Esophagus muscularis mucosa (tissue), 4 donors: ENCODE data around the gene PTPRCAP.

Experiments
- EP300 ChIP-seq: sonication (generic); formaldehyde crosslinking; IDR thresholded peaks from one replicate; pipeline ENCODE4 v1.6.1; 2017; ENCODE audit warnings: antibody characterized with exemption
- POLR2A ChIP-seq: fragments of 450-650 bp; IDR thresholded peaks from one replicate; pipeline ENCODE4 v1.6.1; 2017; ENCODE audit warnings: antibody characterized with exemption, moderate library complexity, mild to moderate bottlenecking, low read depth
- TF ChIP-seq, protein P1 (sequence below), 3 experiments: fragments of 200-600 bp in 2 of 3; fragments of 450-650 bp in 1 of 3; sonication (generic) in 2 of 3; IDR thresholded peaks; one replicate each; pipeline ENCODE4 v1.5.1; 2017 to 2019; ENCODE audit warnings: antibody characterized with exemption in 3 of 3, mild to moderate bottlenecking in 2 of 3, moderate library complexity in 1 of 3

DNA sequence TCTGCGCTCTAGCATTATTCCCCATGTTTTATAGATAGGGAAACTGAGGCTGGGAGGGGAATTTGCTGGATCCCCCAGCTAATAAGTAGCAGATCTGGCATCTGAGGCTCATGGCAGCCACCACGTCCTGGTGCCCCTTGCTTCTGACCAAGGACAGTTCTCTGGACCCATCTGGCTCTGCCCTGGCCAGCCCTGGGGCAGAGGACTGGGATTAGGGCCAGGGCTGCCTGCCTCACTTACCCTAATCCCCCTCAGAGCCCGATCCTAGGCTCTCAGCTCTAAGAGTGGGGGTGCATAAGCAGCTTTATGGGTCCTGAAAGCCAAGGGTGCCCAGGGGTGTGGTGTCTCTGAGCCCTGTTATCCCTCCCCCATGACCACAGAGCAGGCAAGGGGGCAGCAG lies 17.6 kb upstream of the PTPRCAP start, which contains the start of gene CABP4:
- TF ChIP-seq POLR2A: no peak
- TF ChIP-seq, protein P1, sequence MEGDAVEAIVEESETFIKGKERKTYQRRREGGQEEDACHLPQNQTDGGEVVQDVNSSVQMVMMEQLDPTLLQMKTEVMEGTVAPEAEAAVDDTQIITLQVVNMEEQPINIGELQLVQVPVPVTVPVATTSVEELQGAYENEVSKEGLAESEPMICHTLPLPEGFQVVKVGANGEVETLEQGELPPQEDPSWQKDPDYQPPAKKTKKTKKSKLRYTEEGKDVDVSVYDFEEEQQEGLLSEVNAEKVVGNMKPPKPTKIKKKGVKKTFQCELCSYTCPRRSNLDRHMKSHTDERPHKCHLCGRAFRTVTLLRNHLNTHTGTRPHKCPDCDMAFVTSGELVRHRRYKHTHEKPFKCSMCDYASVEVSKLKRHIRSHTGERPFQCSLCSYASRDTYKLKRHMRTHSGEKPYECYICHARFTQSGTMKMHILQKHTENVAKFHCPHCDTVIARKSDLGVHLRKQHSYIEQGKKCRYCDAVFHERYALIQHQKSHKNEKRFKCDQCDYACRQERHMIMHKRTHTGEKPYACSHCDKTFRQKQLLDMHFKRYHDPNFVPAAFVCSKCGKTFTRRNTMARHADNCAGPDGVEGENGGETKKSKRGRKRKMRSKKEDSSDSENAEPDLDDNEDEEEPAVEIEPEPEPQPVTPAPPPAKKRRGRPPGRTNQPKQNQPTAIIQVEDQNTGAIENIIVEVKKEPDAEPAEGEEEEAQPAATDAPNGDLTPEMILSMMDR (IDR thresholded peaks at IDR 0.05): no peak
- TF ChIP-seq EP300: no peak
